H9 (cell line): ENCODE data around the gene GJA8. TPM values are rescaled to one million over a fixed set of nuclear protein-coding genes. Genes with fewer than 3 reads are reported as not detected.
"Not testable (repeated sequence)": the region's sequence is repeated elsewhere in the genome, so short reads cannot be mapped to it uniquely, and the experiment has no call there.

ENCODE experiments used
- DNase-seq: peaks from one replicate; pipeline ENCODE4 v3.0.0-alpha.2; 2017
- H2AFZ ChIP-seq: one replicate; pipeline ENCODE4 v1.6.1; 2013; ENCODE audit warnings: mild to moderate bottlenecking, low read length, control low read depth, moderate library complexity
- H2AK5ac ChIP-seq: 2 replicates; pipeline ENCODE4 v1.6.1; 2013; ENCODE audit warnings: low read length, control low read depth, mixed read lengths; ENCODE audit not compliant: insufficient read length
- H2BK120ac ChIP-seq: one replicate; pipeline ENCODE4 v1.6.1; 2013; ENCODE audit warnings: low read depth, mild to moderate bottlenecking, low read length, control low read depth, inconsistent platforms; ENCODE audit not compliant: poor library complexity, severe bottlenecking
- H2BK12ac ChIP-seq: 2 replicates; pipeline ENCODE4 v1.6.1; 2013; ENCODE audit warnings: low read length, control low read depth, mixed read lengths, low read depth; ENCODE audit not compliant: insufficient read length
- H2BK15ac ChIP-seq: 2 replicates; pipeline ENCODE4 v1.6.1; 2013; ENCODE audit warnings: low read depth, low read length, control low read depth
- H2BK20ac ChIP-seq: one replicate; pipeline ENCODE4 v1.6.1; 2013; ENCODE audit warnings: low read depth, mild to moderate bottlenecking, low read length, control low read depth, inconsistent platforms; ENCODE audit not compliant: poor library complexity, severe bottlenecking
- H2BK5ac ChIP-seq: 2 replicates; pipeline ENCODE4 v1.6.1; 2013; ENCODE audit warnings: low read length, control low read depth, mixed read lengths; ENCODE audit not compliant: insufficient read length
- H3K14ac ChIP-seq: 2 replicates; pipeline ENCODE4 v1.6.1; 2013; ENCODE audit warnings: low read length, control low read depth; ENCODE audit not compliant: insufficient read depth
- H3K18ac ChIP-seq: 2 replicates; pipeline ENCODE4 v1.6.1; 2013; ENCODE audit warnings: low read depth, mild to moderate bottlenecking, mixed read lengths, low read length, control low read depth; ENCODE audit not compliant: insufficient read length
- H3K23ac ChIP-seq: 2 replicates; pipeline ENCODE4 v1.6.1; 2013; ENCODE audit warnings: low read length, control low read depth, mixed read lengths, low read depth; ENCODE audit not compliant: insufficient read length
- H3K23me2 ChIP-seq: 2 replicates; pipeline ENCODE4 v1.6.1; 2013; ENCODE audit warnings: low read depth, mild to moderate bottlenecking, mixed read lengths, low read length, control low read depth; ENCODE audit not compliant: insufficient read length, poor library complexity, severe bottlenecking
- H3K27ac ChIP-seq: 2 replicates; pipeline ENCODE4 v1.5.1; 2013; ENCODE audit warnings: low read length, control low read depth, mixed read lengths, low read depth; ENCODE audit not compliant: insufficient read length
- H3K27me3 ChIP-seq: 2 replicates; pipeline ENCODE4 v1.6.1; 2013; ENCODE audit warnings: low read length, control low read depth, inconsistent platforms; ENCODE audit not compliant: insufficient read depth
- H3K4ac ChIP-seq: 2 replicates; pipeline ENCODE4 v1.6.1; 2013; ENCODE audit warnings: low read depth, mild to moderate bottlenecking, control low read depth, inconsistent platforms, low read length, moderate library complexity
- H3K4me1 ChIP-seq: 2 replicates; pipeline ENCODE4 v1.6.1; 2013; ENCODE audit warnings: low read length, control low read depth, inconsistent platforms; ENCODE audit not compliant: insufficient read depth
- H3K4me2 ChIP-seq: 2 replicates; pipeline ENCODE4 v1.6.1; 2013; ENCODE audit warnings: low read length, control low read depth, mixed read lengths; ENCODE audit not compliant: insufficient read length, insufficient read depth
- H3K56ac ChIP-seq: 2 replicates; pipeline ENCODE4 v1.6.1; 2013; ENCODE audit warnings: low read depth, mild to moderate bottlenecking, mixed read lengths, low read length, control low read depth; ENCODE audit not compliant: insufficient read length
- H3K79me1 ChIP-seq: 2 replicates; pipeline ENCODE4 v1.6.1; 2013; ENCODE audit warnings: low read depth, mild to moderate bottlenecking, moderate library complexity, low read length, control low read depth, inconsistent platforms; ENCODE audit not compliant: insufficient read depth, poor library complexity, severe bottlenecking
- H3K79me2 ChIP-seq: 2 replicates; pipeline ENCODE4 v1.6.1; 2013; ENCODE audit warnings: low read length, control low read depth, inconsistent platforms; ENCODE audit not compliant: insufficient read depth
- H3K9ac ChIP-seq: 2 replicates; pipeline ENCODE4 v1.6.1; 2013; ENCODE audit warnings: low read length, control low read depth, mixed read lengths; ENCODE audit not compliant: insufficient read length; ENCODE audit errors: extremely low read depth
- H3K9me3 ChIP-seq: one replicate; pipeline ENCODE4 v1.6.1; 2013; ENCODE audit warnings: low read depth, low read length, inconsistent platforms; ENCODE audit not compliant: control insufficient read depth
- H3T11ph ChIP-seq: one replicate; pipeline ENCODE4 v1.6.1; 2013; ENCODE audit warnings: mild to moderate bottlenecking, low read length, control low read depth, inconsistent platforms
- H4K20me1 ChIP-seq: one replicate; pipeline ENCODE4 v1.6.1; 2013; ENCODE audit not compliant: control insufficient read depth, insufficient read length, insufficient read depth
- H4K5ac ChIP-seq: 2 replicates; pipeline ENCODE4 v1.6.1; 2013; ENCODE audit warnings: low read depth, mild to moderate bottlenecking, mixed read lengths, low read length, control low read depth; ENCODE audit not compliant: insufficient read length
- H4K8ac ChIP-seq: replicated peaks from 2 replicates; pipeline ENCODE4 v1.6.1; 2013; ENCODE audit warnings: low read length, control low read depth, mixed read lengths, low read depth; ENCODE audit not compliant: insufficient read length
- H4K91ac ChIP-seq: 2 replicates; pipeline ENCODE4 v1.6.1; 2013; ENCODE audit warnings: low read depth, mild to moderate bottlenecking, moderate library complexity, mixed read lengths, low read length, control low read depth; ENCODE audit not compliant: insufficient read length
- H3K27ac Mint-ChIP-seq, 3 experiments: 2 replicates in 2 of 3; 3 replicates in 1 of 3; pipeline ENCODE4 v1.8.0; 2020 to 2021; ENCODE audit warnings: mixed read lengths in 3 of 3, mild to moderate bottlenecking in 1 of 3, moderate library complexity in 1 of 3
- H3K27me3 Mint-ChIP-seq: 2 replicates; pipeline ENCODE4 v1.8.0; 2021; ENCODE audit warnings: low read depth, mild to moderate bottlenecking, moderate library complexity, mixed read lengths
- H3K36me3 Mint-ChIP-seq, 3 experiments: 2 replicates in 2 of 3; 3 replicates in 1 of 3; pipeline ENCODE4 v1.8.0; 2020 to 2021; ENCODE audit warnings: low read depth in 3 of 3, mixed read lengths in 3 of 3; ENCODE audit not compliant: insufficient read depth in 1 of 3
- H3K4me1 Mint-ChIP-seq, 2 experiments: 2 replicates each; pipeline ENCODE4 v1.8.0; 2020; ENCODE audit warnings: mixed read lengths in 2 of 2
- H3K4me3 Mint-ChIP-seq, 2 experiments: 2 replicates in 1 of 2; 3 replicates in 1 of 2; pipeline ENCODE4 v1.8.0; 2020 to 2021; ENCODE audit warnings: mild to moderate bottlenecking in 2 of 2, mixed read lengths in 2 of 2, moderate library complexity in 1 of 2
- H3K9me3 Mint-ChIP-seq, 2 experiments: 2 replicates in 1 of 2; 3 replicates in 1 of 2; pipeline ENCODE4 v1.8.0; 2020; ENCODE audit warnings: mild to moderate bottlenecking in 2 of 2, mixed read lengths in 2 of 2, moderate library complexity in 1 of 2
- WGBS: extraction: QIAGEN DNeasy Blood & Tissue Kit; methylation state at CpG from one replicate; pipeline ENCODE4 v1.1.7; 2013; ENCODE audit warnings: missing lambda C conversion rate, low lambda C conversion rate, mixed read lengths; ENCODE audit not compliant: insufficient read length; ENCODE audit errors: extremely low coverage; 5-methylcytosine and 5-hydroxymethylcytosine counted together
- total RNA-seq: library from RNA; stranded (reverse); gene quantifications from 2 replicates; pipeline ENCODE4 v1.2.1, GENCODE V29; 2021

The GJA8 gene
- total RNA-seq, 1 experiment from 2014 or later: not detected

DNA sequence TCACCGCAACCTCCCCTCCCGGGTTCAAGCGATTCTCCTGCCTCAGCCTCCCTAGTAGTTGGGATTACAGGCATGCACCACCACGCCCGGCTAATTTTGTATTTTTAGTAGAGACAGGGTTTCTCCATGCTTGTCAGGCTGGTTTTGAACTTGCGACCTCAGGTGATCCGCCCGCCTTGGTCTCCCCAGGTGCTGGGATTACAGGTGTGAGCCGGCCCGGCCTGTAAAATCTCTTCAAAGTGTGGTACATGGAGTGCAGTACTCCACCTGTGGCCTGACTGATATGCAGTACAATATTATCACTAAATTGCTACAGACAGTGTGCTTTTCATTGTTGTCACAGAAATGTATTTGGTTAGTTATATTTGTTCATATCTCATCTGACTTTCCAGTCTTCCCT is 25.1 kb downstream of the GJA8 start:
- not testable (repeated sequence) for H3K79me2 ChIP-seq, H4K20me1 ChIP-seq, H3K9me3 Mint-ChIP-seq, H4K5ac ChIP-seq, H3K56ac ChIP-seq, H2AFZ ChIP-seq, H2BK20ac ChIP-seq, H3K4me1 ChIP-seq, H3T11ph ChIP-seq, H2BK5ac ChIP-seq, H3K18ac ChIP-seq, H2BK15ac ChIP-seq, H3K4me2 ChIP-seq, H3K9me3 ChIP-seq, H3K23ac ChIP-seq, H2BK120ac ChIP-seq, H2AK5ac ChIP-seq, H3K36me3 Mint-ChIP-seq, H3K27me3 ChIP-seq, H3K4ac ChIP-seq, H2BK12ac ChIP-seq, H3K27ac ChIP-seq, DNase-seq, H3K27me3 Mint-ChIP-seq, H4K8ac ChIP-seq, H3K14ac ChIP-seq, H3K27ac Mint-ChIP-seq, H3K79me1 ChIP-seq, H4K91ac ChIP-seq, H3K9ac ChIP-seq, H3K4me3 Mint-ChIP-seq, H3K23me2 ChIP-seq
- WGBS: no CpG with 5 or more reads among the region's 10 CpGs
- peaks cover 17 to 18% of the 10 kb centered on the region in 2 experiments for H3K4me1 Mint-ChIP-seq

DNA sequence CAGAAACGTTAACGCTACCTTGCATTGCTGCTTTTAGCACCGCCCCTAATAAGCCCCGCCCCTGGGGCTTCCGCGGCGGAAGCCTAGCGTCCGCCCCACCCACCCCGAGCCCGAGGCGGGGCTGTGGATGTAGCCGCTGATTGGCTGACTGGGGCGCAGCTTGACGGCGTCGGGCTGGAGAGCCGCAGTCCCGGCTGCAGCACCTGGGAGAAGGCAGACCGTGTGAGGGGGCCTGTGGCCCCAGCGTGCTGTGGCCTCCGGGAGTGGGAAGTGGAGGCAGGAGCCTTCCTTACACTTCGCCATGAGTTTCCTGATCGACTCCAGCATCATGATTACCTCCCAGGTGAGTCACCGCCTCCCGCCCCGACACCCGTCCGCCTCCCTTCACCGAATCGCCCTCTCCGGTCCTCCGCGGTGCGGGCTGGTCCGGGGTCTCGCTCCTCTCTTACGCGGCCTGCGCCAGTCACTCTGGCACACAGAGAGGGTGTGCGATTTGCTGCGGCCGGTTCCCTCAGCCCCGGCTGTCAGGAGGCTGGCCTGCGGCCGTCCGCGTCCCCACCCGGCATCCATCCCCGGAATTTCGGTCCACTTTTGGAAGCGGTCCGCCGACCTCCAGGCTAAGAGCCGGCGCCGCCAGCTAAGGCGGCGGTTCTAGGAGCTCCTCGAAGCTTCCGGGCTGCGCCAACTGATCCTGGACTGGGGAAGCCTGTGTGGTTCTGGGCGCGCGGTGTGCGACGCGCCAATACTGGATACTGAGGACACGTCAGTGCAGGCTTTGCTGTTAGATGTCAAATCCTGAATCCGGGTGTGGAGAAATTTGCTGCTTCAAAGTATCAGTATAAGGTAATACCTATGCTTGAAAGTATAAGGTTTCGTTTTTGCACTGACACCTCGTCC is 25.9 kb downstream of the GJA8 start, which contains the start of gene GPR89B:
GPR89B (plus strand) TSS at position 185 of the 897 bp plus-strand sequence; CDS start at position 302, 117 bp downstream.
- H2BK20ac ChIP-seq, H3K23ac ChIP-seq, H4K91ac ChIP-seq, H3K4me1 ChIP-seq, H3K4ac ChIP-seq, H4K5ac ChIP-seq, H2BK12ac ChIP-seq, H3K23me2 ChIP-seq, H3T11ph ChIP-seq, H3K79me1 ChIP-seq, H4K8ac ChIP-seq, H2AFZ ChIP-seq, H2BK15ac ChIP-seq, H2BK120ac ChIP-seq, H3K79me2 ChIP-seq, H3K27ac ChIP-seq, H3K56ac ChIP-seq, H3K9me3 Mint-ChIP-seq, H2AK5ac ChIP-seq, H2BK5ac ChIP-seq, H3K36me3 Mint-ChIP-seq, H4K20me1 ChIP-seq, H3K27me3 ChIP-seq, H3K27me3 Mint-ChIP-seq, H3K9me3 ChIP-seq: not testable (repeated sequence)
- peak within 1 kb of the TSS; percentile 87 for H3K18ac ChIP-seq
- H3K14ac ChIP-seq: peak within 1 kb of the TSS; percentile 91; the same call in 1 of the 2 replicates
- DNase-seq: peak; percentile 95
- peaks cover 17 to 18% of the 10 kb centered on the region in 2 experiments for H3K4me1 Mint-ChIP-seq
- H3K4me3 Mint-ChIP-seq: peak within 1 kb of the TSS; percentile 86 to 88
- H3K9ac ChIP-seq: peak within 1 kb of the TSS; percentile 89
- WGBS: no CpG with 5 or more reads among the region's 72 CpGs
- H3K27ac Mint-ChIP-seq: peak within 1 kb of the TSS in 1 of 3 experiments; percentile 81; a peak in 2 of 7 replicates
- peak within 1 kb of the TSS; percentile 54 for H3K4me2 ChIP-seq
